GM19193 (cell line): ENCODE measurements around the gene TSEN34.
A peak's percentile ranks its signal among the peaks of the same experiment; 100 is the strongest.

Experiments
- POLR2A ChIP-seq: IDR thresholded peaks from 4 replicates; pipeline ENCODE4 v1.6.1; 2011; ENCODE audit not compliant: insufficient read depth, insufficient read length; ENCODE audit errors: extremely low read depth

The TSEN34 gene

DNA sequence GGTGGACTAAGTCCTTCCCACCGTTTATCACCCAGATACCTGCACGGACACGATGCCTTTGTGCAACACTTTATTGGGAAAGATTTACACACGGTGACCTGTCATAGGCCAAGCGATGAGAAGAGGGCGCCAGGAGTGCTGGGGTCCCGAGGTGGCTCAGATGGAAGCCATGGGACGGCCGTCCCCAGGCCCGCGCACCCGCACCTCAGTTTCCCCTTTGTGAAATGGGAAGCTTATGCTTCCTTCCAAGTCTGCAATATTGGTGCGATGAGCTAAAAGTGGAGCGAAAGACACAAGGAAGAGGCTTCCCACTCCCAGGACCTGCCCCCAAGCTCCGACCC lies 17.8 kb upstream of the TSEN34 start:
- TF ChIP-seq POLR2A: no peak

DNA sequence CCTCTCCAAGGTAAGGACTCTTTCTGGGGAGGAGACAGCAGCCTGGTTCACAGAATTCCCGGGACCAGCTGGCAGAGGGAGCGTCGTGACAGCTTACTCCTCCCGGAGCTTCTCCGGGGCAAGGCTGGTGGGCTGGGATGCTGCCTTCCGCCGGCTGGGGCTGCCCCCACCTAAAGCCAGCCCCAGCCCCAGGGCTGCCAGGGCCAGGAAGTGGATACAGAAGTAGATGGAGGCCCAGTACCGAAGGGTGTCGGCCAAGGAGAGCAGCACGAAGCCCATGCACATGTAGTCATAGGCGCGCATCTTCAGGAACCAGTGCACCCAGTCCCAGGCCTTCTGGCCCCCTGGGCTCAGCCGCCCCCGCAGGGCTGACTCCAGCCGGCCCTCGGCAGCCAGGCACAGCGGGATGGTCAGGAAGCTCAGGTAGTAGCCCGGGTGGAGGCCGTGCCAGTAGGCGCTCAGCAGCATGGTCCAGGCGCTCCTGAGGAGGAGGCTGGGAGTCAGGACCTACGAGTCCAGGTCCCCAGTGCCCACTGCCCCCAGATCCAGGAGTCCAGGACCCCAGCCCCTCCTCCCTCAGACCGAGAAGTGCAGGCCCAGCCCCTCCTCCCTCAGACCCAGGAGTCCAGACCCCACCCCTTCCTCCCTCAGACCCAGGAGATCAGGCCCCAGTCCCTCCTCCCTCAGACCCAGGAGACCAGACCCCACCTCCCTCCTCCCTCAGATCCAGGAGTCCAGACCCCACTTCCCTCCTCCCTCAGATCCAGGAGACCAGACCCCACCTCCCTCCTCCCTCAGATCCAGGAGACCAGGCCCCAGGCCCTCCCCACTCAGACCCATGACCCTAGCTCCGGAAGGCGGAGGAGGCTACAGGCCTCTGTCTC lies 16.9 kb upstream of the TSEN34 start:
- TF ChIP-seq POLR2A: no peak

DNA sequence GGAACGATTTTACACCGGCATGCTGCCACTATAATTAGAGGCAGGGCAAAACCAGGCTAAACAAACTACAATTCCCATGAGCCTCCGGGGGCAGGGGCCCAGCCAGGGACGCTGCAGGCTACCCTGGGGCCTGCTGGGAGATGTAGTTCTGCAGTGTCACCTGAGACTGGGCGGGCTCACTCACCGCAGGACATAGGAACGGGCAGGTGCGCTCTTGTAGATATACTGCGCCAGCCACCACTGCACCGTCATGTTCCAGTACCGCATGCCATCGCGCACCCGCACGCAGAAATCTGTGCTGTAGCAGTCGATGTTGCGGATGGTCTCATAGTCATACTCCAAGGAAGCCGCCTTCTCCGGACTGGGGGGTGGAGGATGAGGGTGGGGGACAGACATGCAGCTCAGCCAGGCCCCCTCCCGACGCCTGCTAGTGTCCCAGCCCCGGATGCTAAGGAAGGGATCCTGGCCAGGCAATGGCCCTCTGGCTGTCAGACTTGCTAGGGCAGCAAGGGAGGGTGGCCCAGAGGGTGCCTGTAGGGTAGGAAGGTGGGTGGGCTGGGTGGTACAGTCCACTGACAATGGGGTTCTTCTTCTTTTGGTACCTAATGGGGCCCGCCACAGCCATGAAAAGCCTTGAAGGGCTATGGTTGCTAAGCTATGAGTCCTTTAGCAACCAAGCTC lies 12.4 kb upstream of the TSEN34 start:
- TF ChIP-seq POLR2A: no peak

DNA sequence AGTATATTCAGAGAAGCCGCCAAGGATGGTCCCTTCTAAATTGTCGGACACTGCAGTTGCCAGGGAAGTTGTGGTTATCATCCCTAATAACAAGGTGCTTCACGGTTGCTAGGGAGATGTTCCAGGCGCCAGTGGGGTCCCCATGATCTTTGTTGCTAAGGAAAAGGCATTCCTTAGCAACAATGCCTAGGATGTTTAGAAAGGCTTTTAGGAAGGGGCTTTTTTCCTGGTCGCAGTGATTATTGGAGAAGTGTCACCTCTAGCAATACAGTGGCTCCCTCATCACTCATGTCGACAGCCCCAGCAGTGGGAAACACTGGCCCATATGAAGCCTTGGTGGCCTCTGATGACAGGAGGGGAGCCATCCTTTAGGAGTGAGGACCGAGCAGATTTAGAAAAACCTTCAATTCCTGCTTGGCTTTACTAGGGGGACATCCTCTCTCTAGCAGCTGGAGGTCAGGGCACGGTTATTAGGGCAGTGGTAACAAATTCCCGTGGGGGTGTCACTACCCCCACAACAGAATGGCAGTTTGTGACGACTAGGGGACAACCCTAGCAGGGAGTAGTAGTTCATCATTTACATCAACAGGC lies 11.8 kb upstream of the TSEN34 start:
- TF ChIP-seq POLR2A: no peak

DNA sequence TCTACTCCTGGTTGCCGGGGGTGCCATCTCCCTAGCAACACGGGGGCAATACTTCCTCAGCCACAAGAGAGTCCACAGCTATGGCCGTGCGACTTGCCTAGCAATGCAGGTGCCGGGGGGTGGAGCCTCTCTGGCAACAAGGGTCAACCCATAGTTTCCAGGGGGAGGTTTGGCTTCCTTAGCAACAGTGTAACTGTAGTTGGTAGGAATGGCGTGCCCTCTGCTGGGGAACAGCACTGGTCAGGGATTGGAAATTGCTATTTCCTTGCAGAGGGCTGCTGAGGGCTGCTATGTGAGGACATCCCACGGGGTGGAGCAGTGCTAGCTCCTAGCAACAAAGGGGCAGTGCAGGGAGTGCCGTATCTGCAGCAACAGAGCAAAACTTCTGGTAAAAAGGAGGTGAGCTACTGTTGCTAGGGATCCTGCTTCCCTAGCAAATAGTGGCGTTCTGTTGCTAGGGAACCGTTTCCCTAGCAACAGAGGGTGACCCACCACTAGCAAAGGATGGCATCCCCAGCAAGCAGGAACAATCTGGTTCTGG lies 11.1 kb upstream of the TSEN34 start:
- TF ChIP-seq POLR2A: no peak

DNA sequence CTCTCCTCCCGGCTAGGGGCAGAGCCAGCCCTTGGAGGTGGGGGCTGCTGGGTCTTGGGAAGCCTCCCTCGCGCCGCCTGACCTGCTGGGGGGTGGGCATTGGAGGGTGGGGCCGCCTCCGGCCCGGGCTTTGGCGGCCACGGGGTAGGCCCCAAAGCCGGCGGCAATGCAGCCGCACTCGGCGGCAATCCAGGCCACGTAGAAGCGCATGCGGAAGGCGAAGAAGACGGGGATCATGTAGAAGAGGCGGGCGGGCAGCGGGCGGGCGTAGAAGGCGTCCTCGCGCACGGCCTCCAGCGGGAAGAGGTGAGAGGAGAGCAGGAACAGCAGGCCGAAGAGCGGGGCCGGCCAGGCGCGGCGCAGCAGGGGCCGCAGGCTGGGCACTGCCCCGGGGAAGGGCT lies 10.4 kb upstream of the TSEN34 start:
- TF ChIP-seq POLR2A: no peak

DNA sequence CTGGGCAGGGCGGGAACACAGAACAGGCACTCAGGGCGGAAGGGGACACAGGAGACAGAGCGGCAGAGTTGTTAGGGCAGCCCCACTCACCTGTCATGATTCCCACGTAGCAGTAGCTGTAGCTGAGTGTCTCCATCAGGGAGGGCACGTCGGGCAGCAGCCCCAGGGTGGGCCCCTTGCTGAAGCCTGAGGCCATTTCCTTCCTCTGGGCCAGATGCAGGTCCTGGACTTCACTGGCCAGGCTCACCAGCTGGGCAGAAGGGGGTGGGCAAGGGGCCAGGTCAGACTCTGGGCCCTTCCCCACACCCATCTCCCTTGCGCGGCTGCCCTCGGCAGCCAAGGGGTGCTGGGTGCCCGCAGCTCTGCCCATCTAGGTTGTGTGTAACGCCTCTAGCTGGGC lies 7.7 kb upstream of the TSEN34 start:
- TF ChIP-seq POLR2A: no peak

DNA sequence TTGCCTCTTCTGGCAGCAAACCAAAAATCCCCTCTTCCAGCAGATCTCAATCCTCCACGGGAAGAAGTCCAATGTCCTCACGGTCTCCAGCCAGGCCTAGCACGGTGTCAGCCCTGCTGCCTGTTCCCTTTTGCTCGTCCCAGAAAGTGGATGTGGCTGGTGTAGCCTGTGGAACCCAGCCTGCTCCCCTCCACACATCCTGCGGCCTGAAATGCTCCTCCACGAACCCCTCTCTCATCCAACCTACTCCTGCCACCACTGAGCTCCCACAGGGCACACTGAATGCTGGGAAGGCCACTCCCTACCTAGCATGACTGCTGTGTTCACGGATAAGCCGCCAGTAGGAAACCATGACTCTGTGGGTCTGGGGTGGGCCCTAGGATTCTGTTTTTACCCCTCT lies 4.8 kb upstream of the TSEN34 start:
- no peak for TF ChIP-seq POLR2A

DNA sequence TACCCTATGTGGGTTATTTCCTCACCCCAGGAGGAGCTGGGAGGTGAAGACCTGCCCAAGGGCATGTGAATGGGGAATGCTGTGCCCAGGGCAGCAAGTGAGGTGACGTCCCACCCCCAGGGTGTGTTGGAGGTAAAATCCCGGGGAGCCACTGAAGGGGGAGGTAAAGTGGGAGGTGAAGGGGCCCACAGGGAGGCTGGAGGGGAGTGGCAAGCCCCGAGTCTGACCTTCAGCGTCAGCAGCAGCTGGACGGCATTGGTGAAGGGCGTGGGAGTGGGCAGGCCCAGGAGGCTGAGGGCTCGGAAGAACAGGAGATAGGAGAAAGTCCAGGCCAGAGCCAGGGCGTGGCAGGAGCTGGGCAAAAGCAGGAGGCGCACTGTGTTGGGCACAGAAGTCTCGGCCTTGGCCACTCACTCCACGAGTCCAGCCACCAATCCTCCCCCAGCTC lies 4.2 kb upstream of the TSEN34 start:
- no peak for TF ChIP-seq POLR2A

DNA sequence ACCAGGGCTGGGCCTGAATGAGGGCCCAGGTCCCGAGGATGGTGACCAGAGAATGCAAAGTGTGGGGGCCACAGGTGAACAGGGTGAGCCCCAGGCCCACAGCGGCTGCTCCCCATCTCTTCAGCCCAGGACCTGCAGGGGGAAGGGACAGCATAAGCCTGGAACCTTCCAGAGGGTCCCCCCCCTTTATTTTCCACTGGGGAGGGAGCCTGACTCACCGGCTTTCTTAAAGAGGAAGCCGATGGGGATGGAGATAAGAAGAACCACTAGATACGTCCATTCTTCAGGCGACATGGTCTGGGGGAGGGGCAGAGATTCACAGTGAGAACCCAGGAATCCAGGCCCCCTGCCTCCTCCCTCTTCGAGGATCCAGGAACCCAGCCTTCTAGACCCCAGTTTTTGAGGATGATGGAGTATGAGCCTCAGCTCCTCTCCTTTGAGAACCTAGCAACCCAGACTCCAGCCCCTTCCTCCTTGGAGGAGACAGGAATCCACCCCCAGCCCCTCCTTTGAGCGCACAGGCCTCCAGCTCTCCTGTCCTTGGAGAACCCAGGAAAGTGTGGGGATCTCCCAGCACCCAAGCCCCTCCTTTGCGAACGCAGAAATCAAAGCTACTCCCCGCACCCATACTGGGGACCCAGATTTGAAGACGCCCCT lies 2.8 kb upstream of the TSEN34 start:
- TF ChIP-seq POLR2A: no peak

DNA sequence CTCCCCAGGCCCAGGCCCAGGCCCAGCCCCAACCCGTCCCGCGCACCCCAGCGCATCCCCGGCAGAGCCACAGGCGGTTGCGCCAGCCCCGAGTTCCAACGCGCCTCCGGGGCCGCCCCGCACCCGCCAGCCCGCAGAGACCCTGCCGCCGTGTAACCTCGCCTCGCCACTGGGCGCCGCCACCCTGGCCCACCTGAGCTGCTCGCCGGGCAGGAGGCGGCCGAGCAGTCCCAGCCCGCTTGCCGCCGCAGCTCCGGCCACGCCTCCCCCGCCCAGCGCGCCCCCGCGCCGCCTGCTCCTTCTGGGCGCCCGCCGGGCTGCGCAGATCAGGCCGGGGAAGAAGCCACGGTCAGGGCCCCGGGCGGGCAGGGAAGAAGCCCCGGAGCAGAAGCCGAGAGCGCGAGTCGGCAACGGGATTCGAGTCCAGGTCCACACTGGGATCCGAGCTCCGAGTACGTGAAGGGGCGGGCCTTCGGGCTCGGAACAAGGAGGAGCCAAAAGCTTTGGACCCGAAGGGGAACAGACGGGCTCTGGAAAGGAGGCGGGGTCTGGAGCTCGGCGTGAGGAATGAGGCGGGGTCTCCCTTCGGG lies 1.9 kb upstream of the TSEN34 start, which contains the start of gene MBOAT7:
TSS of gene MBOAT7 (minus strand) at position 436 of the 590 bp plus-strand sequence. CDS start 1,072 bp downstream, outside the sequence.
- TF ChIP-seq POLR2A: peak; percentile 64

DNA sequence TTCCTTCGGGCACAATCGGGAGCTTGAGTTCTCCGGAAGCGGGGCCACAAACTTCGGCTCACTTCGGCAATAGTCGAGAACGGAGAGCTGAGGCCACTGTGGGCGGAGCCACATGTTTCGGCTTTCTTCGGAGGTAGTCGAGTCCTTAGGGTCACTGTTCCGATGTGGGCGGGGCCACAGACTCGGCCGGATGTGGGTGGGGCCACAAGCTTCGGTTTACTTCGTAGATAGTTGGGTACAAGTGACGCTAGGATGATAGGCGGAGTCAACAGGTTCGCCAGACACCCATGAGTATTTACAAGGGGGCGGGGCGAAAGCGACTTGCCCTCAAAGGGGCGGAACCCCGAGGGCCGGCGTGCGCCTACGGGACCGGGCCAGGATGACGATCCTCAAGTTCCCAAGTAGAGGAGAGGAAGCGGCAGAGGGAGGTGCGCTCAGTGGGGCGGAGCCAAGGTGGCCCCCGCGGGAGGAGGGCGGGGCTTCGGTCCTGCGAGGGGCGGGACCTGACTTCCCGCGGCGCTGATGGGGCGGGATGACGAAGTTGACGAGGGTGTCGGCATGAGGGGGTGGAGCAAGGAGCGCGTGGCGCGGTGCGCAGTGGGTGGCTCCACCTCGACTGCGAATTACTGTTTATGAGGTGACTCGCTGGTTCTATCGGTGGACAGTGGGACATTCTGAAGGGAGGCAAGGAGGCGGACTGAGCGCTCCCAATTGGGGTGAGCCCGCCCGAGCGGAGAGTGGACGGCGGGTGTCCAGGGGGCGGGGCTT lies 1.2 kb upstream of the TSEN34 start:
- TF ChIP-seq POLR2A: peak; percentile 77

DNA sequence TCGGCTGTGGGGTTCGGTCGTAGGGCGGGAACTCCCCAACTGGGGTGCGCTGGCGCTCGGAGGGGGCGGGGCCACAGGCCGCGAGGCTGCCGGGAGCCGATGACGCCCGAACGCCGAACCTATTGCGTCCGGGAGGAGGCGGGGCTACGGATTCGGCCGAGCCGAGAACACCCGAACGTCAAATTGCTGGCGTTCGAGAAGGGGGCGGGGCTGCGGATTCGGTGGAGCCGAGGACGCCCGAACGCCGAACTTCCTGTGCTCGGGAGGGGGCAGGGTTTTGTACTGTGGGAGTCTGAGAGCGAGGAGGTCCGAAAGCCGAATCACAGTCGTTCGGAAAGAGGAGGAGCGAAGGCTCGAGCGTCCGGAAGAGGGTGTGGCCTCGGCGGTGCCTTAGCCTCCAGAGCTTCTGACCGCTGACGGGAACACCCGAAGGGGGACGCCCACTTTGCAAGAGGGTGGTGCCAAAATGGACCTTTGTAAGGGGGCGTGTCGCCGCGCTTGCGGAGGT lies 551 bp upstream of the TSEN34 start:
- no peak for TF ChIP-seq POLR2A
